ENCODE data around the gene COPS6.

Gene COPS6

DNA sequence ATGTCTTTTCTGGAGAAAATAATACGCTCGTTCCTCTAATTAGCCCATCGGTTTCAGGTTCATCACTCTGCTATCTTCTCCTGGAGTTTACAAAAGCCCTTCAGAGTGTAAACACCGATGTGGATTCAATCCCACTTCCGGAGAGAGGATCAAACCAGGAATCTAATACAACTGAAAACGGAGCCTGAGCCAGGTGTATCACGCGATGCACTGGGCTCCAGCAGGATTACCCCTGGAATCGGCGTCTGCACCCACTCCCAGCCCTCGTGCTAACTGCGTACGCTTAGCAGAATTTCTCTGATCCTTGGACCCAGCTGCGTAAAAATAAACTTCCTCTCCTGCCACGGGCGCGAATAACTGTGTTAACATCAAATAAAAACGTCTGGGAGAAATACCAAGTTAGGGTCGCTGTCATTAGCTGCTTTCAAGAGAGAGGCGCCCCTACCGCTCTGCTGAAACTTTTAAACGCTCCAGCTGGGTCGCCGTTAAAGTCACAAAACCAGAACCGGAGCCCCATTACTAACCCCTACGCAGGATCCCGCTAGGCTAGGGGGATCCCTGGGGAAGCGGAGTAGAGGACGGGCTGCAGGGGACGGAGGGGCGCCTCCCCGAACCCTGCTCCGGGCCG lies 7.7 kb upstream of the COPS6 start:
- no peak for DNase-seq

DNA sequence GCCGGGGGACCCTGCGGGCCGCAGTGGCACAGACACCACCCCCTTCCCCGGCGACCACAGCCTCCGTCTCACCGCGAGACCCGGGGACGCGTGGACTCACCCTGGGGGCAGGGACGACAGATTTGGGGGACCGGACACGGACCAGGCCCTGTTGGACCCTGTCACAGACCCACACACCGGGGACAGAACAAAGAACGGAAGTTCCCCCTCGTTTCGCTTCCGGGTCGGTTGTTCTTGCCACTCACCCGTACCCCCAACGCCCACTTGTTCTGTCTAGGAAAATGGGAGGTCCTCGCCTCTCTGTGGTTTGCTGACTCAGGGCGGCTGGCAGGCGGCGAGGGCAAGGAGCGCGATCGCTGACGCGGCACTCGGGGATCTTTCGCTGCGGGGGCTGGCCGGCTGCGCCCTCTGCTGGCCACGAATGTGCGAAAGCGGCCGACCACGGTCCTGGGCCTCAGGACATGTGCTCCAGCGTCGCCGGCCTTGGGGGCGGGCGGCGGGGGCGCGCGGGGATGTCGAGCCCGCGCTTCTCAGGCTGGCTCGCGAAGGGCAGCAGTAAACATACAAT lies 7.2 kb upstream of the COPS6 start, which contains the start of gene ZNF3:
Gene ZNF3 (minus strand): TSS at position 189 of the 568 bp plus-strand sequence. CDS start 4,366 bp downstream, outside the sequence.
- DNase-seq = peak; percentile 99

DNA sequence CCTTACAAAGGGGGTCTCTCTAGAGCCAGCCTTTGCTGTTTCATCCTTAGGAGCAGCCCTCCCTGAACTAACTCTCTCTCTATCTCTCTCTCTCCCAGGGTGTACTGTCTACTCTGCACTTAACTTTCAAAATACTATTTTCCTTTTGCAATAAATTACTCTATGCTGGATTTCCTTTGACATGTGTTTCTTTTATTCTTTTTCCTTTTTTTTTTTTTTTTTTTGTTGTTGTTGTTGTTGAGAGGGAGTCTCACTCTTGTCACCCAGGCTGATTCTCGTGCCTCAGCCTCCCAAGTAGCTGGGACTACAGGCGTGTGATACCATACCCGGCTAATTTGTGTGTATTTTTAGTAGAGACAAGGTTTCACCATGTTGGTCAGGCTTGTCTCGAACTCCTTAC lies 5.8 kb upstream of the COPS6 start:
- no peak for DNase-seq

DNA sequence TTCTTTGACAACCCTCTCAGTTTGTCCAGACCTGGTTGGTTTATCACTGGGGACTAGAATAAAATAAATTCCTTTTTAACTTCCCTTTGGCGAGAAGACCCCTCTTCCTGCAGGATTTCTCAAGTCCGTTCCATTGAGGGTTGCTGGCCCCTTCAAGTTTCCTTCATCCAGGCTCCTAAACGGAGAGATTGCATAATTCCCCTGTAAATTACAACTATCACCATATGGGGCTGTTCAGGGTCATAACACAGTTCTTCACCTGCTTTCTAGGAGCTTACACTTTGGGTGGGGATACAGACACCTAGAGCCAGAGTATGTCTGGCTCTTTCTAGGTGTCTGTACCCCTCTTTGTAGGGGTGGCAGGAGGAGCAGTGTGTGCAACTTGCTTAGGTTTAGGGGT lies 3.3 kb upstream of the COPS6 start:
- DNase-seq = no peak

DNA sequence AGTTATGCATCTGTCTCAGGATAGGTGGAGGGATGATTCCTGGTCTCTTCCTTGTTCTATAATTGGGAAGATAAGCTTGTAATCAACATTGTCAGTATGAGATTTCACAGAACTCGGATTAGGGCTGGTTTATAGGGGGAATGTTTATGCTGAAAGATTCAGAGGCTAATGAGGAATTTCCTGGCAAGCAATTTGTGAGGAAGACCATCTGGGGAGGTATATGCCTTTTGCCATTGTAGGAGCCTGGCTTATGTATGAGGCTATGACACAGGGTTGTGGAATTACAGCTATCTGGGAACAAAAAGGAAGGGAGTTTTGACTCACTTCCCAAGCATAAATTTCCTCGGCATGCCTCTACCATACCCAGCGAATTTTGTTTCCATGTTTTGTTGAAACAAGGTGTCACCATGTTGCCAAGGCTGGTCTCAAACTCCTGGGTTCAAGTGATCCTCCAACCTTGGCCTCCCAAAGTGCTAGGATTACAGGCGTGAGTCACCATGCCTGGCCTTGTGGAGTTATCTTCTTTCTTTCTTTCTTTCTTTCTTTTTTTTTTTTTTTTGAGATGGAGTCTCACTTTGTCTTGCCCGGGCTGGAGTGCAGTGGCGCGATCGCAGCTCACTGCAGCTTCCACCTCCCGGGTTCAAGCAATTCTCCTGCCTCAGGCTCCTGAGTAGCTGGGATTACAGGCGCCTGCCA lies 1.6 kb upstream of the COPS6 start:
- DNase-seq = no peak

DNA sequence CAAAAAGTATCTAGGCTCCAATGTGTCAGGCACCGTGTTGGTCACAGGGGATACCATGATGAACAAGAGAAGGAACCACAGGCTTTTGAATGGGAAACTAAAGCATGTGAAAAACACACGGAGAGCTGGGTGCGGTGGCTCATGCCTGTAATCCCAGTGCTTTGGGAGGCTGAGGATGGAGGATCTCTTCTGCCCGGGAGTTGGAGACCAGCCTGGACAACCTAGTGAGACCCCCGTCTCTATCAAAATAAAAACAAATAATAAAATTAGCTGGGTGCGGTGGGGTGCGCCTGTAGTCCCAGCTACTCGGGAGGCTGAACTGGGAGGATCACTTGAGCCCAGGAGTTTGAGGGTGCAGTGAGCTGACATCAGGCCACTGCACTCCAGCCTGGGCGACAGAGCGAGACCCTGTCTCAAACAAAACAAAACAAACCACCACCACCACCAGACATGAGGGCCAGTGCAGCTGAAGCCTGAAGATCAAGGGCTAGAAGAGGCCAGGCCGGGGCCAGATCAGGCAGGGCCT lies 611 bp upstream of the COPS6 start:
- DNase-seq = no peak

DNA sequence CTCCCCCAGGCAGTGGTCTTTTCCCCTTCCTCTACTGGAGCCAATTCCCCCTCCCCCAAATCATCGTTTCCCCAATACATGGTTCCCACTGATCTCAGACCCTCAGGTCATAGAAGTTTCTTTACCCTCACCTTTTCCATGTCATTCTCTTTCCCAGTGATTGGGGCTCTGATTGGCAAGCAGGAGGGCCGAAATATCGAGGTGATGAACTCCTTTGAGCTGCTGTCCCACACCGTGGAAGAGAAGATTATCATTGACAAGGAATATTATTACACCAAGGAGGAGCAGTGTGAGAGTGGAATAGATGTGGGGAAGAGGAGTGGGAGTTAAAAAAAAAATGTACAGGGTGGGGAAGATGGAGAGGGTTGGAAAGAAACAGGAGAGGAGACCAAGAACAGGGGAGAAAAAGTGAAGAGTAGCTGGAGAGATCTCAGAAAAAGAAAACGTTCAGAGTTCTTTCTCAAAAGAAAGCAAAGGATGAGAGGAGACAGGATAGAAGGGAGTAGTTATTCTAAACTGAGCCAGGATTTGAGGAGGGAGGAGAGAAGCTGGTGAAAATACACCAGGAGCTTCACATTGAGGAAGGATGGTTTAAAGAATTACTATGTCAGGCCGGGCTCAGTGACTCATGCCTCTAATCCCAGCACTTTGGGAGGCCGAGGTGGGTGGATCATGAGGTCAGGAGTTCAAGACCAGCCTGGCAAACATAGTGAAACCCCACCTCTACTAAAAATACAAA lies 858 bp downstream of the COPS6 start:
- DNase-seq = no peak

DNA sequence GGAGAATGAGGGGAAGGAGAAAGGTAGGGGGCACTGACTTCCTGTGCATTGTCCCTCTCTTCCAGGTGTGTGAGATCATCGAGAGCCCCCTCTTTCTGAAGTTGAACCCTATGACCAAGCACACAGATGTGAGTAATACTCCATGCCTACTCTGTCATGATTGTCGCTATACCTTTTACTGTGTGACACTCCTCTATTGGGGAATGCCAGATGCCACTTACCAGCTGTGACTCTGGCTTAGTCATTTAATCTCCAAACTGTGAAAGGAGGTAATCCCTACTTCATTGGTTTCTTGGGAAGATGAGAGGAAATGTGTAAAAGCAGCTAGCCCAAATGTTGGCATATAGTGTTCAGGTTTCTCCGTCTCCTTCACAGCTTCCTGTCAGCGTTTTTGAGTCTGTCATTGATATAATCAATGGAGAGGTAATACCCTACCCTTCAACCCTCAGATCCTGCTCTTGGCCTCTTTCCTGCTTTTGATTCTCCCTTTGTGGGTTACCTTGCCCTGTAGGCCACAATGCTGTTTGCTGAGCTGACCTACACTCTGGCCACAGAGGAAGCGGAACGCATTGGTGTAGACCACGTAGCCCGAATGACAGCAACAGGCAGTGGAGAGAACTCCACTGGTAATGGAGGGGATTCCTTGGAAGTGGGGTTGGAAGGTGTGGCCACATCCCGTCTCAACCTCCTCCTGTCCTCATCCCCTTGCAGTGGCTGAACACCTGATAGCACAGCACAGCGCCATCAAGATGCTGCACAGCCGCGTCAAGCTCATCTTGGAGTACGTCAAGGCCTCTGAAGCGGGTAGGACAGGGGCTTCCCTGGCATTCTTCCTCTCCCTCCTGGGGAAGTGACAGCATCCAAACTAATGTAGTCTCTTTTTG lies 2.0 kb downstream of the COPS6 start:
- DNase-seq = no peak

DNA sequence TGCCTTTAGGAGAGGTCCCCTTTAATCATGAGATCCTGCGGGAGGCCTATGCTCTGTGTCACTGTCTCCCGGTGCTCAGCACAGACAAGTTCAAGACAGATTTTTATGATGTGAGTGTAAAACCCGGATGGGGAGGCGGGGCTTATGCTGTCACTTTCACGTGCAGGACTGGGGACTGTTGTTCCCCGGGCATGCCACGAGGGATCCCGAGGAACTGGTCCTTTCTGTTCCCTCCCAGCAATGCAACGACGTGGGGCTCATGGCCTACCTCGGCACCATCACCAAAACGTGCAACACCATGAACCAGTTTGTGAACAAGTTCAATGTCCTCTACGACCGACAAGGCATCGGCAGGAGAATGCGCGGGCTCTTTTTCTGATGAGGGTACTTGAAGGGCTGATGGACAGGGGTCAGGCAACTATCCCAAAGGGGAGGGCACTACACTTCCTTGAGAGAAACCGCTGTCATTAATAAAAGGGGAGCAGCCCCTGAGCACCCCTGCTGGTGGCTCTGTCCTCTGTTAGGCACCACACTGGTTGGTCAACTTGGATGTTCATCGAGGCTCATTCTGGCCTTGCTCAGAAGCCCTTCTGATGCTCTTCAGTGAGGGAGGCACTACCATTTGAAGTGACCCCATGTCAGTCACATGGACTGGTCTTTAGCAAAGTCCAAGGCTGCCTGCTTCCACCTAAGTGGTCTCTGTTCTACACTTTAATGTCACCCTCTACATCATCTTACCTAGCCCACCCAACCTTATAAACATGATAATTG lies 2.8 kb downstream of the COPS6 start:
- no peak for DNase-seq

DNA sequence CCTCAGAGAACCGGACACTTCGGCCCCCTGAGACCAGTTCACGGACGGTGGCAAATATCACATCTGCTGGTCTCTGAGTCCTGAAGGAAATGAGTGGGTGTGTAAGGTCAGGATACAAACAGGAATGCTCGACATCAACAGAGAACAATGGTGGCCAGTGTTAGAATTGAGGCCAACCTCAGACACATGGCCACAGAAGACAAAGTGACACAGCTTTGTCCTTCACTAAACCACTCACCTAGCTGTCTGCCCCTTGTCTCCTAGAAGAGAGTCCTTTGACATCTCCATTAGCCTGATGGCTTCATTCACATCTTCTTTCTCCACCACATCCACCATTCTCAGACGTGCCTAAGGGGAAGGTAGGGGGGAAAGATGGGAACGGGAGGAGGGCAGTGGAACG lies 4.3 kb downstream of the COPS6 start:
- DNase-seq = no peak

DNA sequence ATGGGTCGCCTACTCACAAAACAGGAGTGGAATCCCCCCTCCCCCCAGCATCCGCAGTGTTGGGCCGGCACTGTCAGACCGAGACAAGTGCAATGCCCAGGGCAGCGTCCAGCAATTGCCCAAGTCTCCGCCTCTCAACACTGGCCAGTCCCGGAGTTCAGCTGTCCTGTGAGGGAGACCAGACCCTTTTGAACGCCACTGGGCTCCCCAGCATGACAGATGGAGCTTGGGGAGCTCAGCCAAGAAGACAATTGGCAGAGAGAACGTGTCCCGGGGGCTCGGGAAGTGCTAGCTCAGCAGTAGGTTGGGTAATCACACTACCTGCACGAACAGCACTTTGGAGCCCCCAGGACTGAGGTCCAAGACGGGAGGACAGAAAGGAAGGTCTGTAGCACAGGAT lies 4.7 kb downstream of the COPS6 start:
- no peak for DNase-seq

DNA sequence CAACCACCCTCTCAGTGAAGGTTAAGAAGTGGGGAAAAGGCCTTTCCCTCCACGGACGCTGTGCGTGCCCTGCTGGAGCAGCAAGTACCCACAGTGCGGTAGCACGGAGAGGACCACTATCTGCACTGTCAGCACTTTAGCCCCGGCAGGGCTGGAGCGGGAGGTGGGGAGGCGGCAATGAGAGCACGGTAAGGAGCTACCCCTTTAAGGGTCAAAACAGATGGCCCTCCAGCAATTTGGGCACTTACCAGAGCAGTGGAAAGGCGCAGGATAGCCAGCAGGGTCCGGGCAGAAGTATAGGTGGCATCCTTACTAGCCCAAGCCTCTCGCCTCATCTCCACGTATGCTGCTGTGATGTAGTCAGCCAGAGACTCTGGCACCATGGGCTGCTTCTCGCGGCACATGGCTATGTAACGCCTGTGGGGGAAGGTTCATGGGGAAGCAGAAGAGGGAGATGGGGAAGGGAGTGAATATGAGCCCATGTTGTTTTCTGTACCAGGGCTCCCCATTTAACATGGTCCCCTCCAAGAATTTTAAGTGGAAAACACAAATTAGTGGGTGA lies 5.2 kb downstream of the COPS6 start:
- no peak for DNase-seq

DNA sequence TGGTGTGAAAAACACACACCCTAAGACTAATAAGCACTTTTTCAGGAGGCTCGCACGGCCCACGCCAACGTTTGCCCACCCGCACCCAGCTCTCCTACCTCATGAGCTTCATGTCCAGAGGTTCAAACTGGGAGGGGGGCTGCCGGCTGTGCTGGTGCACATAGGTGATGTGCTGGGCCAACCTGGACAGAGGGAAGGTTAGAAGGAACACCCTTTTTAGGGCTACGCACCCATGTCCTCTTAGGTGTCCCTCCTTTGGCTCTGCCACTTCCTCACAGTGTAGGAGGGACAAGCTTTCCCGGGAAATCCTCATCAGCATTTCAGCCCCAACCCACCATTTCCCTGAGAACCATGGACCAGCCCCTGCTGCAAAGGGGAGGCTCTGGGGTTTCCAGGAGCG lies 6.5 kb downstream of the COPS6 start:
- DNase-seq = no peak

DNA sequence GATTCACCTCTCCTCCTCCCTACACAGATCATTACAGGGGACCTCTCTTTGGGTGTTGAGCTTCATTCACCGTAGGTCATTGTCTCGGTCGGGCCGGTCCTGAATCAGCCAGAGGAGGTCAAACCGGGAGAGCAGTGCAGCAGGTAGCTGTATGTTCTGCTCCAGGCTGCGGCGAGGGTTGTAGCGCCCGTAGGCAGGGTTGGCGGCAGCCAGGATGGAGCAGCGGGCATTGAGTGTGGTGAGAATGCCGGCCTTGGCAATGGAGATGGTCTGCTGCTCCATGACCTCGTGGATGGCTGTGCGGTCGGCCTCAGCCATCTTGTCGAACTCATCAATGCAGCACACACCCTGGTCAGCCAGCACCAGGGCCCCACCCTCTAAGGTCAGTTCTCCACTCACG lies 6.9 kb downstream of the COPS6 start:
- DNase-seq = no peak

DNA sequence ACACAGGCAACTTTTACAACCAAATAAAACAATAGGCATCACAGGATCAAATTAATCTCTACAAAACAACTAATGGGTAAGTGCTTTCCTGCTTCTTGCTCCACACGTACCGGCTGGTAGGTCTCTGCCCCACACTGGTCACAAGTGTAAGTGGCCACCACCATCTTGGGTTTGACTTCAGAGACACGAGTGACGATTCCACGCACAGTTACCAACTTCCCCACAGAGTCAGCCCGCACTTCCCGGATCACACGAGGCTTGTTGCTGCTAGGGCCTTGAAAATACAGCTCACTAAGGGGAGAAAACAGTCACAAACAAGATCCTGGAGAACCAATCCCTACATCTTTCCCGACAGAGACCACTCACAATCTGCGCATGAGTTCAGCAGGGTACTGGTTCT lies 10.1 kb downstream of the COPS6 start:
- DNase-seq = no peak

DNA sequence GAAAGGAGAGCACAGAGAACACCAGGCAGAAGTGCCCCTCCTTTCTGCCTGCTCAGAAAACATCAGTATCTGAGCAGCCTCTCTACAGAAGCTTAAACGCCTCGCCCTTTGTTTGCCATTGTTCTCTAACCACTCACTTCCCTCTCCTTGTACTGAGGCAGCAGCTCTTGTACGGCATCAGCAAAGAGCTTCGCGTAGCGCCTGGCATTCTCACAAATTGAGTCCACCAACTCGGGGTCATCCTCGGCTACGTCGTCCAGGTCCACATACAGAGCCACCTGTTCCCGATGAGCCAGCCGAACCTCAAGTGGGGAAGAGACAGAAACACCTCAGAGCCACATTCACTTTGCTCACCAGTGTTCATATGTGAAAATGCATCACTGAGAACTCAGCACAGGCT lies 10.7 kb downstream of the COPS6 start:
- no peak for DNase-seq

DNA sequence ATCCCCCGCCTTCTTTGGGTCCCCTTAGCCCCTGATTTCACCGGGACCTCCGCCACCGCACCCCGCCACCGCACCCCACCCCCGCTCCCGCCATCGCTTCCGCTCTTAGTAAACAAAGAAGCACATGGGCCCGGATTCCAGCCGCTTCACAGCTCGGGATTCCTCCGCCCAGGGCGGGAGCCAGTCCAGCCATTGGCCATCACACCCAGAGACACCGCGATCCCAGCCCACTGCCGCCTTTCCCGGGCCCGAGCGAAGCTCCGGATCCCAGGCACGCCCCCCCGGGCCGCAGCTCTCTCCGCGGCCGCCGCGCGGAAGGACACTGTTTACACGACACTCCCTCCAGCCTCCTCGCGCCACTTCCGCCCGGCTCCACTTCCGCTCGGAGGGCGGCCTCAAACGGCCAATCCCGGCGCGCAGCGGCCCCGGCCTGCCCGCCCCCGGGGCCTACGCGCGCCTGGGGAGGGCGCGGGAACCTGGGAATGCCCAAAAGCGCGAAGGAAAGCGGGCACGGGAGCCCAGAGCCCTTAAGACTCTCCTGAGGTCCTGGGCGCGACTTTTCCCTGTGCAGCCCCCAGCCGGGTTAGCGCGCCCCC lies 11.7 kb downstream of the COPS6 start:
- peak; percentile 88 for DNase-seq

DNA sequence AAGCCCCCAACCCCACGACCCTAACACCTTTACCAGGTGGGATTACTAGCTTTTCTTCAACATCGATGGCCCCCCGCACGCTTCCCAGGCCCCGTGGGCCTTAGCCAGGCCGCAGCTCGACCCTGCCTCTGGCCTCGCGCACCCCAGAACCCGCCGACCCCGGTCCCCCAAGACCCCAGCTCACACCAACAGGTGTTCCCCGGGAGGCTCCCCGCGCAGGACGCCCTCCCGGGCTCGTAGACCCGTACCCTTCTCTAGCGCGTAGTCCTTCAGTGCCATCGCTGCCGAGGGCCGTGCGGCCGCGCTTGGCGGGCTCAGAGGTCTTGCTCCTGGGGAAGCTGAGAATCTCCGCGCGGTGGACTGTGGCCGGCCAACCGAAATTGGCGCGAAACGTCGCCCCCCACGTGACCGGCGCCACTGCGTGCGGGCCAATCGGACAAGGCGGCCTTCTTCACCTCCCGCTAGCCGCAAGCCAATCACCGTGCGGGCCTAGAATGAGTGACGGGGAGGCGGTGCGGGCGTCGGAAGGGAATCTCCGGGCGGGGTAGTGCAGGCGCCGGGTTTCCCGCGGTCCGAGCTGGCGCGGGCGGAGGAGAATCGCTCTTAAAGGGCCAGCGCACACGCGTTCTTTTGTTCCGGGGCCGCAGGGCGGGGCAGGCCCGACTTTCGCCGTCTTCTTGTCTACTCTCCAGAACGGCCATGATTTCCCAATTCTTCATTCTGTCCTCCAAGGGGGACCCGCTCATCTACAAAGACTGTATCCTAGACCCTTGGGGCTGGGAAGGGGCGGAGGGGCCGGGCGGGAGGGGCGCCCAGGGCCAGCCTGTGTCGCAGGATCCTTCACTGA lies 12.5 kb downstream of the COPS6 start, which contains the start of the genes AP4M1 and MCM7:
Gene AP4M1 (plus strand): TSS at position 628 of the 847 bp plus-strand sequence. CDS start 72 bp downstream, at position 700.
Gene MCM7 (minus strand): TSS at position 382 of the 847 bp plus-strand sequence. CDS start 103 bp downstream, at position 279.
- DNase-seq = peak; percentile 97

Data from CD4-positive, alpha-beta T cell treated with Interleukin-10 for 1 hour (primary cell).